HL-60 (cell line): ENCODE data around the gene AKAP7.

Source experiments
- DNase-seq, 2 experiments: peaks; one replicate each; pipeline ENCODE4 v3.0.0-alpha.2; 2010 to 2020; ENCODE audit warnings: low read depth in 1 of 2, low spot score in 1 of 2
- H3K27ac ChIP-seq: fragments of 250-450 bp; sonication (Bioruptor Pico); replicated peaks from 2 replicates; pipeline ENCODE4 v1.5.1; 2020; ENCODE audit warnings: mild to moderate bottlenecking, moderate library complexity
- H3K27me3 ChIP-seq: fragments of 250-450 bp; sonication (Bioruptor Pico); 2 replicates; pipeline ENCODE4 v1.5.1; 2021; ENCODE audit warnings: mild to moderate bottlenecking, moderate library complexity; ENCODE audit not compliant: insufficient read depth, poor library complexity, severe bottlenecking
- H3K4me3 ChIP-seq: replicated peaks from 2 replicates; pipeline ENCODE4 v1.5.1; 2011; ENCODE audit warnings: mild to moderate bottlenecking, control low read depth, low read length; ENCODE audit not compliant: insufficient read depth
- CTCF ChIP-seq: IDR thresholded peaks from one replicate; pipeline ENCODE4 v1.5.1; 2011; ENCODE audit warnings: low read length, control low read depth, inconsistent platforms; ENCODE audit not compliant: insufficient read depth
- GABPA ChIP-seq: IDR thresholded peaks from 2 replicates; pipeline ENCODE4 v1.6.1; 2012; ENCODE audit warnings: low read depth
- POLR2AphosphoS5 ChIP-seq: IDR thresholded peaks from 2 replicates; pipeline ENCODE4 v1.6.1; 2012; ENCODE audit warnings: low read depth
- REST ChIP-seq: IDR thresholded peaks from 2 replicates; pipeline ENCODE4 v1.6.1; 2012; ENCODE audit warnings: low read depth; ENCODE audit not compliant: insufficient replicate concordance
- SPI1 ChIP-seq: IDR thresholded peaks from 2 replicates; pipeline ENCODE4 v1.6.1; 2012; ENCODE audit warnings: low read depth, mild to moderate bottlenecking, borderline replicate concordance

Gene AKAP7

GRCh38 chr6:131286469-131287040 lies 151.3 kb downstream of the AKAP7 start:
- TF ChIP-seq SPI1 (no peak), REST (no peak), POLR2AphosphoS5 (no peak), CTCF (no peak), GABPA (no peak)
- H3K27ac ChIP-seq, result no peak overlapping the region
- no peak overlapping the region for H3K4me3 ChIP-seq
- H3K27me3 ChIP-seq, result no peaks in the 10 kb centered on the region
- no peak for DNase-seq

GRCh38 chr6:131288214-131288613 lies 152.9 kb downstream of the AKAP7 start:
- no peak for TF ChIP-seq REST
- no peak for TF ChIP-seq POLR2AphosphoS5
- no peak for TF ChIP-seq SPI1
- no peak for TF ChIP-seq GABPA
- no peak for TF ChIP-seq CTCF
- Histone ChIP-seq H3K27ac (no peak overlapping the region), H3K27me3 (no peaks in the 10 kb centered on the region), H3K4me3 (no peak overlapping the region)
- DNase-seq, result no peak

GRCh38 chr6:131290955-131291354 lies 155.7 kb downstream of the AKAP7 start:
- H3K4me3 ChIP-seq, result no peak overlapping the region

More at GRCh38 chr6:131290955-131291354, 155.7 kb downstream of the AKAP7 start:
- DNase-seq, result no peak
- Histone ChIP-seq H3K27me3 (no peaks in the 10 kb centered on the region), H3K27ac (no peak overlapping the region)
- TF ChIP-seq CTCF (no peak), SPI1 (no peak), REST (no peak), GABPA (no peak), POLR2AphosphoS5 (no peak)
